ENCODE data around the gene HLA-DQB1. TPM values are rescaled to one million over a fixed set of nuclear protein-coding genes. Genes with fewer than 3 reads are reported as not detected.
"Not testable (repeated sequence)": the region's sequence is repeated elsewhere in the genome, so short reads cannot be mapped to it uniquely, and the experiment has no call there.

The HLA-DQB1 gene
- total and polyA plus RNA-seq, 2 of the 13 experiments (the other 11 are each of a cell fraction or from before 2014, with no cell fraction given): not detected

- no peak for TF ChIP-seq MLXIP (CRISPR knock-in tag; IDR thresholded peaks at IDR 0.05; ENCODE audit: borderline replicate concordance)
- no peak for TF ChIP-seq ELK4 (CRISPR knock-in tag; IDR thresholded peaks at IDR 0.05; ENCODE audit: borderline replicate concordance)
- no peak for TF ChIP-seq ZNF549 (CRISPR knock-in tag; IDR thresholded peaks at IDR 0.05)
Measured at GRCh38 chr6:32658268-32658897, 8.1 kb downstream of the HLA-DQB1 start (continued).

GRCh38 chr6:32657819-32658218 is 8.6 kb downstream of the HLA-DQB1 start:
- H3K9me3 ChIP-seq (ENCODE audit: low read length); H3K79me2 ChIP-seq (ENCODE audit: insufficient read depth, low read length); H3K9ac ChIP-seq (ENCODE audit: insufficient read depth, low read depth, low read length); intact Hi-C loops (cut with micrococcal nuclease; ENCODE audit: unreplicated experiment); H3K4me2 ChIP-seq (ENCODE audit: low read depth, low read length); H4K20me1 ChIP-seq (ENCODE audit: insufficient read depth, low read length); POLR2A ChIA-PET; DNase-seq (ENCODE audit: low spot score); FAIRE-seq; H3K4me3 ChIP-seq (replicated peaks in 1 of 3; ENCODE audit: insufficient read depth in 1 of 3, low read depth in 2 of 3, low read length in 3 of 3); H2AFZ ChIP-seq (ENCODE audit: low read length); in situ Hi-C loops (cut with HindIII; ENCODE audit: extremely low pct_ligation_motif_present, low pct_unique_long_range_greater_than_20kb); H3K27me3 ChIP-seq (ENCODE audit: control insufficient read depth in 1 of 2, insufficient read depth in 2 of 2, low read length in 2 of 2); H3K27ac ChIP-seq (ENCODE audit: extremely low read length, insufficient read depth, low read length); H3K36me3 ChIP-seq (replicated peaks in 1 of 2; ENCODE audit: control insufficient read depth in 1 of 2, insufficient read depth in 2 of 2, low read length in 2 of 2); CTCF ChIA-PET (ENCODE audit: low intra/inter-chr PET ratio, low total read pairs); BruUV-seq (replicated peaks); ATAC-seq; H3K4me1 ChIP-seq (ENCODE audit: insufficient read depth, low read length): not testable (repeated sequence)

GRCh38 chr6:32657329-32657728 is 9.1 kb downstream of the HLA-DQB1 start:
- H4K20me1 ChIP-seq (ENCODE audit: insufficient read depth, low read length); in situ Hi-C loops (cut with HindIII; ENCODE audit: extremely low pct_ligation_motif_present, low pct_unique_long_range_greater_than_20kb); H3K4me1 ChIP-seq (ENCODE audit: insufficient read depth, low read length); DNase-seq (ENCODE audit: low spot score); H3K27ac ChIP-seq (ENCODE audit: extremely low read length, insufficient read depth, low read length); H3K36me3 ChIP-seq (replicated peaks in 1 of 2; ENCODE audit: control insufficient read depth in 1 of 2, insufficient read depth in 2 of 2, low read length in 2 of 2); H3K4me3 ChIP-seq (replicated peaks in 1 of 3; ENCODE audit: insufficient read depth in 1 of 3, low read depth in 2 of 3, low read length in 3 of 3); BruUV-seq (replicated peaks); H3K9me3 ChIP-seq (ENCODE audit: low read length); H3K27me3 ChIP-seq (ENCODE audit: control insufficient read depth in 1 of 2, insufficient read depth in 2 of 2, low read length in 2 of 2); H3K9ac ChIP-seq (ENCODE audit: insufficient read depth, low read depth, low read length); FAIRE-seq; intact Hi-C loops (cut with micrococcal nuclease; ENCODE audit: unreplicated experiment); H2AFZ ChIP-seq (ENCODE audit: low read length); H3K79me2 ChIP-seq (ENCODE audit: insufficient read depth, low read length); ATAC-seq; POLR2A ChIA-PET; CTCF ChIA-PET (ENCODE audit: low intra/inter-chr PET ratio, low total read pairs); H3K4me2 ChIP-seq (ENCODE audit: low read depth, low read length): not testable (repeated sequence)
- 32% methylated on average over 6 of the region's 6 CpGs for WGBS (ENCODE audit: low lambda C conversion rate)

Data from HepG2 (cell line).